ENCODE data around the gene ERAP2. TPM values are rescaled to one million over a fixed set of nuclear protein-coding genes. Genes with fewer than 3 reads are reported as not detected.
"Not testable (repeated sequence)": the region's sequence is repeated elsewhere in the genome, so short reads cannot be mapped to it uniquely, and the experiment has no call there.

Gene ERAP2
- total RNA-seq, 1 donor from 2014 or later: not detected

- Mint-ChIP-seq H3K4me1 (ENCODE audit: low read depth) (peaks cover 2% of the 10 kb centered on the region), H3K36me3 (ENCODE audit: insufficient read depth) (no peaks in the 10 kb centered on the region), H3K27ac (no peak overlapping the region), H3K4me3 (ENCODE audit: low read depth) (no peak overlapping the region), H3K27me3 (no peaks in the 10 kb centered on the region), H3K9me3 (ENCODE audit: low read depth) (no peaks in the 10 kb centered on the region)
- TF ChIP-seq CTCF (IDR thresholded peaks at IDR 0.05; ENCODE audit: unreplicated experiment): no peak
- no peak for DNase-seq (ENCODE audit: low spot score, unreplicated experiment)
Measured at GRCh38 chr5:96926276-96926675, 50.0 kb downstream of the ERAP2 start.

- no peak overlapping the region for H3K27ac Mint-ChIP-seq
- TF ChIP-seq CTCF (IDR thresholded peaks at IDR 0.05; ENCODE audit: unreplicated experiment): no peak
- no peak overlapping the region for H3K4me3 Mint-ChIP-seq (ENCODE audit: low read depth)
- H3K27me3 Mint-ChIP-seq: no peaks in the 10 kb centered on the region
- peaks cover 3% of the 10 kb centered on the region for H3K4me1 Mint-ChIP-seq (ENCODE audit: low read depth)
- DNase-seq (ENCODE audit: low spot score, unreplicated experiment): no peak
- H3K9me3 Mint-ChIP-seq (ENCODE audit: low read depth): no peaks in the 10 kb centered on the region
- H3K36me3 Mint-ChIP-seq (ENCODE audit: insufficient read depth): no peaks in the 10 kb centered on the region
Measured at GRCh38 chr5:96927008-96927407, 50.7 kb downstream of the ERAP2 start.

GRCh38 chr5:96928931-96929708 is 52.8 kb downstream of the ERAP2 start:
- H3K4me3 Mint-ChIP-seq (ENCODE audit: low read depth): no peak overlapping the region
- no peak overlapping the region for H3K27ac Mint-ChIP-seq
- no peaks in the 10 kb centered on the region for H3K27me3 Mint-ChIP-seq
- no peaks in the 10 kb centered on the region for H3K9me3 Mint-ChIP-seq (ENCODE audit: low read depth)
- H3K4me1 Mint-ChIP-seq (ENCODE audit: low read depth): peaks cover 15% of the 10 kb centered on the region
- no peak for DNase-seq (ENCODE audit: low spot score, unreplicated experiment)
- no peaks in the 10 kb centered on the region for H3K36me3 Mint-ChIP-seq (ENCODE audit: insufficient read depth)
- TF ChIP-seq CTCF (IDR thresholded peaks at IDR 0.05; ENCODE audit: unreplicated experiment): no peak

GRCh38 chr5:96930058-96930457 is 53.8 kb downstream of the ERAP2 start:
- peaks cover 18% of the 10 kb centered on the region for H3K4me1 Mint-ChIP-seq (ENCODE audit: low read depth)
- DNase-seq (ENCODE audit: low spot score, unreplicated experiment): no peak
- no peak for TF ChIP-seq CTCF (IDR thresholded peaks at IDR 0.05; ENCODE audit: unreplicated experiment)
- H3K27me3 Mint-ChIP-seq: no peaks in the 10 kb centered on the region
- no peaks in the 10 kb centered on the region for H3K9me3 Mint-ChIP-seq (ENCODE audit: low read depth)
- H3K27ac Mint-ChIP-seq: no peak overlapping the region
- no peaks in the 10 kb centered on the region for H3K36me3 Mint-ChIP-seq (ENCODE audit: insufficient read depth)
- no peak overlapping the region for H3K4me3 Mint-ChIP-seq (ENCODE audit: low read depth)

- Mint-ChIP-seq H3K9me3 (ENCODE audit: low read depth) (no peaks in the 10 kb centered on the region), H3K36me3 (ENCODE audit: insufficient read depth) (no peaks in the 10 kb centered on the region), H3K4me3 (ENCODE audit: low read depth) (no peak overlapping the region), H3K27ac (no peak overlapping the region), H3K27me3 (no peaks in the 10 kb centered on the region), H3K4me1 (ENCODE audit: low read depth) (peaks cover 18% of the 10 kb centered on the region)
- no peak for DNase-seq (ENCODE audit: low spot score, unreplicated experiment)
- TF ChIP-seq CTCF (IDR thresholded peaks at IDR 0.05; ENCODE audit: unreplicated experiment): no peak
Measured at GRCh38 chr5:96930589-96930988, 54.3 kb downstream of the ERAP2 start.

GRCh38 chr5:96931037-96931436 is 54.7 kb downstream of the ERAP2 start:
- not testable (repeated sequence) for H3K27me3 Mint-ChIP-seq; H3K27ac Mint-ChIP-seq; H3K9me3 Mint-ChIP-seq (ENCODE audit: low read depth); DNase-seq (ENCODE audit: low spot score, unreplicated experiment); H3K4me3 Mint-ChIP-seq (ENCODE audit: low read depth); H3K36me3 Mint-ChIP-seq (ENCODE audit: insufficient read depth)
- H3K4me1 Mint-ChIP-seq (ENCODE audit: low read depth): peaks cover 18% of the 10 kb centered on the region

Data from progenitor cell of endocrine pancreas (in vitro differentiated cells).